Activated naive CD8-positive, alpha-beta T cell treated with anti-CD3 and anti-CD28 coated beads, Interleukin-2, amount 10 ng/mL, durations not matched to agents 7 days and 5 days (primary cell): ENCODE results near the gene RIN3. TPM values are rescaled to one million over a fixed set of nuclear protein-coding genes. Genes with fewer than 3 reads are reported as not detected.
"Not testable (repeated sequence)": the region's sequence is repeated elsewhere in the genome, so short reads cannot be mapped to it uniquely, and the experiment has no call there.

ENCODE experiments used
- ATAC-seq: fragments of 150-1000 bp; cut with Tn5 transposase; one replicate; pipeline ENCODE4 v1.10.0; 2021; ENCODE audit warnings: low read depth, moderate library complexity
- POLR2A ChIA-PET: fragments of 350-600 bp; sonication (Branson Sonifier 250); formaldehyde crosslinking; loops from one replicate; lab custom pipeline; 2021; ENCODE audit warnings: antibody characterized with exemption; lab: Charles Lee
- DNase-seq: peaks from one replicate; pipeline ENCODE4 v3.0.0; 2021
- H3K27ac Mint-ChIP-seq: one replicate; pipeline ENCODE4 v1.8.0; 2022; ENCODE audit warnings: mild to moderate bottlenecking, mixed read lengths
- H3K27me3 Mint-ChIP-seq: one replicate; pipeline ENCODE4 v1.8.0; 2022; ENCODE audit warnings: mild to moderate bottlenecking, moderate library complexity, mixed read lengths
- H3K36me3 Mint-ChIP-seq: one replicate; pipeline ENCODE4 v1.8.0; 2021; ENCODE audit warnings: mild to moderate bottlenecking, mixed read lengths
- H3K4me1 Mint-ChIP-seq: one replicate; pipeline ENCODE4 v1.8.0; 2021; ENCODE audit warnings: mixed read lengths
- H3K4me3 Mint-ChIP-seq: one replicate; pipeline ENCODE4 v1.8.0; 2022; ENCODE audit warnings: mild to moderate bottlenecking, moderate library complexity, mixed read lengths
- H3K9me3 Mint-ChIP-seq: one replicate; pipeline ENCODE4 v1.8.0; 2021; ENCODE audit warnings: mixed read lengths
- total RNA-seq, 2 experiments: library from RNA; stranded (reverse); gene quantifications; one replicate each; pipeline ENCODE4 v1.2.3, GENCODE V29; 2021

RIN3 gene
- total RNA-seq, 2 experiments from 2014 or later, result 80.5 to 80.9 TPM

GRCh38 chr14:92704036-92704804 lies 190.6 kb downstream of the RIN3 start:
- H3K27me3 Mint-ChIP-seq, result peaks cover 4% of the 10 kb centered on the region
- no peak overlapping the region for H3K27ac Mint-ChIP-seq
- no peak overlapping the region for H3K4me3 Mint-ChIP-seq
- DNase-seq, result no peak
- no peaks in the 10 kb centered on the region for H3K9me3 Mint-ChIP-seq
- ATAC-seq, result no peak
- no peaks in the 10 kb centered on the region for H3K36me3 Mint-ChIP-seq
- no peaks in the 10 kb centered on the region for H3K4me1 Mint-ChIP-seq
- POLR2A ChIA-PET, result no interaction called here

GRCh38 chr14:92704821-92705220 lies 191.2 kb downstream of the RIN3 start:
- H3K27ac Mint-ChIP-seq, result no peak overlapping the region
- no peaks in the 10 kb centered on the region for H3K4me1 Mint-ChIP-seq
- no peaks in the 10 kb centered on the region for H3K36me3 Mint-ChIP-seq
- ATAC-seq (no peak), DNase-seq (no peak)
- no peak overlapping the region for H3K4me3 Mint-ChIP-seq
- no peaks in the 10 kb centered on the region for H3K9me3 Mint-ChIP-seq
- H3K27me3 Mint-ChIP-seq, result peaks cover 4% of the 10 kb centered on the region
- POLR2A ChIA-PET, result no interaction called here

GRCh38 chr14:92706386-92706785 lies 192.8 kb downstream of the RIN3 start:
- no peaks in the 10 kb centered on the region for H3K9me3 Mint-ChIP-seq
- DNase-seq (no peak), ATAC-seq (no peak)
- POLR2A ChIA-PET, result no interaction called here
- H3K4me3 Mint-ChIP-seq, result no peak overlapping the region
- no peaks in the 10 kb centered on the region for H3K36me3 Mint-ChIP-seq
- peaks cover 4% of the 10 kb centered on the region for H3K27me3 Mint-ChIP-seq
- H3K27ac Mint-ChIP-seq, result no peak overlapping the region
- H3K4me1 Mint-ChIP-seq, result no peaks in the 10 kb centered on the region

- H3K9me3 Mint-ChIP-seq, result no peaks in the 10 kb centered on the region
- ATAC-seq, result no peak
- no peak overlapping the region for H3K27ac Mint-ChIP-seq
- peaks cover under 1% of the 10 kb centered on the region for H3K27me3 Mint-ChIP-seq
- H3K4me3 Mint-ChIP-seq, result no peak overlapping the region
- H3K36me3 Mint-ChIP-seq, result no peaks in the 10 kb centered on the region
- DNase-seq, result no peak
- no peaks in the 10 kb centered on the region for H3K4me1 Mint-ChIP-seq
- POLR2A ChIA-PET, result interaction anchor here (0.5 to 1.0 kb wide), 2 partner anchors 75 to 396 kb away, joined by 3 to 6 read pairs; no protein-coding TSS in a partner anchor
Observed at GRCh38 chr14:92709340-92710000, 195.9 kb downstream of the RIN3 start.

- POLR2A ChIA-PET, result interaction anchor here (0.5 to 1.0 kb wide), 2 partner anchors 74 to 395 kb away, joined by 3 to 6 read pairs; no protein-coding TSS in a partner anchor
- Mint-ChIP-seq H3K36me3 (no peaks in the 10 kb centered on the region), H3K4me1 (no peaks in the 10 kb centered on the region)
Observed at GRCh38 chr14:92710001-92710341, 196.4 kb downstream of the RIN3 start.

GRCh38 chr14:92711976-92712653 lies 198.5 kb downstream of the RIN3 start:
- H3K9me3 Mint-ChIP-seq, result no peaks in the 10 kb centered on the region
- H3K4me3 Mint-ChIP-seq, result no peak overlapping the region
- H3K27ac Mint-ChIP-seq, result no peak overlapping the region
- no peaks in the 10 kb centered on the region for H3K4me1 Mint-ChIP-seq
- H3K27me3 Mint-ChIP-seq, result no peaks in the 10 kb centered on the region
- no peaks in the 10 kb centered on the region for H3K36me3 Mint-ChIP-seq
- DNase-seq (no peak), ATAC-seq (no peak)
- POLR2A ChIA-PET, result no interaction called here

More at GRCh38 chr14:92710001-92710341, 196.4 kb downstream of the RIN3 start:
- Mint-ChIP-seq H3K27me3 (no peaks in the 10 kb centered on the region), H3K4me3 (no peak overlapping the region), H3K9me3 (no peaks in the 10 kb centered on the region), H3K27ac (no peak overlapping the region)
- DNase-seq, result no peak
- ATAC-seq, result no peak

GRCh38 chr14:92712654-92713051 lies 199.1 kb downstream of the RIN3 start:
- no peak for ATAC-seq
- POLR2A ChIA-PET, result no interaction called here
- H3K36me3 Mint-ChIP-seq, result no peaks in the 10 kb centered on the region

GRCh38 chr14:92714739-92715307 lies 201.2 kb downstream of the RIN3 start:
- H3K27me3 Mint-ChIP-seq, H3K4me1 Mint-ChIP-seq, H3K36me3 Mint-ChIP-seq, H3K9me3 Mint-ChIP-seq, H3K4me3 Mint-ChIP-seq, H3K27ac Mint-ChIP-seq: not testable (repeated sequence)
- peak; percentile 86 for ATAC-seq
- DNase-seq, result peak; percentile 85
- POLR2A ChIA-PET, result interaction anchor here (1.0 kb wide), 1 partner anchor 68 kb away, joined by 7 read pairs; no protein-coding TSS in a partner anchor

More at GRCh38 chr14:92712654-92713051, 199.1 kb downstream of the RIN3 start:
- H3K9me3 Mint-ChIP-seq, result no peaks in the 10 kb centered on the region
- no peak overlapping the region for H3K27ac Mint-ChIP-seq
- H3K27me3 Mint-ChIP-seq, result peaks cover 2% of the 10 kb centered on the region
- DNase-seq, result no peak
- H3K4me3 Mint-ChIP-seq, result no peak overlapping the region
- H3K4me1 Mint-ChIP-seq, result no peaks in the 10 kb centered on the region

- Mint-ChIP-seq H3K36me3 (no peaks in the 10 kb centered on the region), H3K27ac (no peak overlapping the region), H3K4me3 (no peak overlapping the region), H3K4me1 (no peaks in the 10 kb centered on the region), H3K27me3 (peaks cover 2% of the 10 kb centered on the region), H3K9me3 (no peaks in the 10 kb centered on the region)
- ATAC-seq, result no peak
- no peak for DNase-seq
- POLR2A ChIA-PET, result no interaction called here
Observed at GRCh38 chr14:92716131-92716530, 202.6 kb downstream of the RIN3 start.

- H3K9me3 Mint-ChIP-seq, result no peaks in the 10 kb centered on the region
- ATAC-seq (no peak), DNase-seq (no peak)
- POLR2A ChIA-PET, result no interaction called here
- peaks cover 4% of the 10 kb centered on the region for H3K27me3 Mint-ChIP-seq
- H3K4me1 Mint-ChIP-seq, result no peaks in the 10 kb centered on the region
- H3K4me3 Mint-ChIP-seq, result no peak overlapping the region
- H3K36me3 Mint-ChIP-seq, result no peaks in the 10 kb centered on the region
- H3K27ac Mint-ChIP-seq, result no peak overlapping the region
Observed at GRCh38 chr14:92717571-92718042, 204.0 kb downstream of the RIN3 start.

GRCh38 chr14:92718664-92719063 lies 205.1 kb downstream of the RIN3 start:
- POLR2A ChIA-PET, result no interaction called here
- Mint-ChIP-seq H3K36me3 (no peaks in the 10 kb centered on the region), H3K4me1 (no peaks in the 10 kb centered on the region), H3K27me3 (peaks cover 4% of the 10 kb centered on the region), H3K9me3 (no peaks in the 10 kb centered on the region), H3K27ac (no peak overlapping the region), H3K4me3 (no peak overlapping the region)
- ATAC-seq (no peak), DNase-seq (no peak)

GRCh38 chr14:92719421-92719820 lies 205.8 kb downstream of the RIN3 start:
- POLR2A ChIA-PET, result no interaction called here
- Mint-ChIP-seq H3K4me1 (no peaks in the 10 kb centered on the region), H3K4me3 (no peak overlapping the region), H3K36me3 (no peaks in the 10 kb centered on the region), H3K9me3 (no peaks in the 10 kb centered on the region), H3K27ac (no peak overlapping the region), H3K27me3 (peaks cover 4% of the 10 kb centered on the region)
- ATAC-seq (no peak), DNase-seq (no peak)

- Mint-ChIP-seq H3K4me1 (no peaks in the 10 kb centered on the region), H3K9me3 (no peaks in the 10 kb centered on the region)
- ATAC-seq, result no peak
Observed at GRCh38 chr14:92719890-92720323, 206.3 kb downstream of the RIN3 start.

More at GRCh38 chr14:92719890-92720323, 206.3 kb downstream of the RIN3 start:
- no peak for DNase-seq
- H3K27ac Mint-ChIP-seq, result no peak overlapping the region
- H3K27me3 Mint-ChIP-seq, result peaks cover 4% of the 10 kb centered on the region
- POLR2A ChIA-PET, result no interaction called here
- no peaks in the 10 kb centered on the region for H3K36me3 Mint-ChIP-seq
- no peak overlapping the region for H3K4me3 Mint-ChIP-seq
